GM19035 (cell line): ENCODE data around the gene FOXD4L6.
"Not testable (repeated sequence)": the region's sequence is repeated elsewhere in the genome, so short reads cannot be mapped to it uniquely, and the experiment has no call there.

ENCODE experiments used
- ATAC-seq: cut with Tn5 transposase; IDR thresholded peaks from one replicate; pipeline ENCODE4 v1.9.1; 2021; ENCODE audit not compliant: unreplicated experiment

The FOXD4L6 gene

DNA sequence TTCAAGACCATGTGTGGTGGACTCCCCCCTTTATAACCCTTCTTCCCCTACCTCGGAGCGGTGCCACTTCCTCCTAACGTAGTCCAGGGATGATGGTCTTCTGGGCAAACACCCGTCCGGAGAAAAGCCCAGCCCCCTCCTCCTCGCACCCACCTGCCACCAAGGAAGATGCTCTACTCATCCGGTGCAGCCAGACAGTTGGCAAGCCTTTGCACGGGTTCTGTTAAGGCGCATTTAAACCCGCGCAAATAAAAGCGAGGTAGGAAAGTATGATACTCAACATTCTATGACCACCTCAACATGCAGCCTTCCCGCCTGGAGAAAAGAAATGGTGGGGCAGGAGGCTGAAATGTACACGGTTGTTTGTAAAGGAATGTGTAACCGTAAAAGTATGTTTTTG is at the start of gene FOXD4L6:
Gene FOXD4L6, minus strand, starts transcription at position 101 of the 400 bp plus-strand sequence. CDS start 298 bp downstream, outside the sequence.
- not testable (repeated sequence) for ATAC-seq

DNA sequence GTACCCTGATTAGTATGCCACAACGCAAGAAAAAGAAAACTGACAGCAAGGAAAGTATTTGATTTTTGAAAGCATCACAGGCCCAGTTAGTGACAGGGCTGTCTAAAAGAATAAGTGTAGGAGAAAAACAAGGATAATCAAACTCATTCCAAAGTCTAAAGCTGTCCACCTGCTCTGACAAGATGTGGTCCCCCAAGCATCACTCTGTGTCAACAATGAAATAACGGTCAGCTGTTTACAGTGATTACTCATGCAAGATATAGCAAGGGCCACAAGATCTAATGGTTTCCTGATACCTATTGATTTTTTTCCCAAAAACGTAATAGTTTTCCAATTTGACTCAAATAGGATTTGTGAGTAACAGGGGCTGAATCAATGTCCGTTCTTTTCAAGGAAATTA is 46.5 kb upstream of the FOXD4L6 start:
- not testable (repeated sequence) for ATAC-seq

DNA sequence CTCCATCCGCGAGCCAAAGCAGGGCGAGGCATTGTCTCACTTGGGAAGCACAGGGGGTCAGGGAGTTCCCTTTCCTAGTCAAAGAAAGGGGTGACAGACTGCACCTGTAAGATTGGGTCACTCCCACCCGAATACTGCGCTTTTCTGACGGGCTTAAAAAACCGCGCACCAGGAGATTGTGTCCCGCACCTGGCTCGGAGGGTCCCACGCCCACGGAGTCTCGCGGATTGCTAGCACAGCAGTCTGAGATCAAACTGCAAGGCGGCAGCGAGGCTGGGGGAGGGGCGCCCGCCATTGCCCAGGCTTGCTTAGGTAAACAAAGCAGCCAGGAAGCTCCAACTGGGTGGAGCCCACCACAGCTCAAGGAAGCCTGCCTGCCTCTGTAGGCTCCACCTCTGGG is 21.6 kb upstream of the FOXD4L6 start:
- ATAC-seq, result not testable (repeated sequence)

DNA sequence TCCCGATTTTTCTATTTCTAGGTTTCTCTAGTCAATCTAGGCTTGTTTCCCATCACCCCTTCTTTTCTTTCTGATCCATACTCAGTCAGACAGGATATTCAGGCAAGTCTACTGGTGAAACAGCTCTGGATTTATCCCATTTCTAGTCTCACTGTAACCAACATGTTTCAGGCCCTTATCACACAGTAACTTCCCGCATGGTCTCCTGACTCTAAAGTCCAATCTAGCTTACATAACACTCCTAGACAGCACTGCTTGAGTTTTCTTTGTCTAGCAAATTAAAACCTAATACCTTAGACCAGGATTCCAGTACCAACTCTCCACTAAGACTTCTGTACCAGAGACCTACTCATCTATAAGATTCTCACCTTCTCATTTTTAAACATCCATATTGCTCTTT is 13.4 kb upstream of the FOXD4L6 start:
- not testable (repeated sequence) for ATAC-seq

DNA sequence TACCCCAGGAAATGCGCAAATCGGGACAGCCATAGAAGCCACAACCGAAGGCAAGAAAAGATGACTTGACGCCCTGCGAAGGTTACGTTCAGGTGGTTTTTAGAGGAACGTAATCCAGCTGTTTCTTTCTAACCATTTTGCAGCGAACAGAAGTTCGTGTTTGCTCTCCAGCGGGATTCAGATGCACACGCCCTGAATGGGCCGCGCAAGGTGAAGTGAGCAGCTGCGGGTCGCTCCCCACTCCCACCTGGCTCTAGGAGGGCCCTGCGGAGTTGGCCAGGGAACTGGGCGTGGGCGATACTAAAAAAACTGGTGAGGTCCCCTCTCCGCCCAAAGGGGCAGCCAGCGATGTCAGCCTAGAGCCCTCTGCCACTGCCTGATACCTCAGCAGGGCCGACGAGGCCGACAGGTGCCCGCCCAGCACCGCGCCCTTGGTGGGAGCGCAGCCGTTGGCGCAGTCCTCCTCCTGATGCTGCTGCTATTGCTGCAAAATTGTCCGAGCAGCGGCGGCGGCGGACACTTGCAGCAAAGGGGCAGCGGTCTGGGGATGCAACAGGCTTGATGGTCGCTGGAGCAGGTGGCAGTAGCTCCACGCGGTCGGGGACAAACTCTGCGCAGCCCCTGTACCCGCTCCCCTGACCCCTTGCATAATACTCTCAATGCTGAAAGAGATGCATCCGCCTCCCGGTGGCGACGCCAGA is 1.6 kb downstream of the FOXD4L6 start:
- ATAC-seq, result not testable (repeated sequence)

DNA sequence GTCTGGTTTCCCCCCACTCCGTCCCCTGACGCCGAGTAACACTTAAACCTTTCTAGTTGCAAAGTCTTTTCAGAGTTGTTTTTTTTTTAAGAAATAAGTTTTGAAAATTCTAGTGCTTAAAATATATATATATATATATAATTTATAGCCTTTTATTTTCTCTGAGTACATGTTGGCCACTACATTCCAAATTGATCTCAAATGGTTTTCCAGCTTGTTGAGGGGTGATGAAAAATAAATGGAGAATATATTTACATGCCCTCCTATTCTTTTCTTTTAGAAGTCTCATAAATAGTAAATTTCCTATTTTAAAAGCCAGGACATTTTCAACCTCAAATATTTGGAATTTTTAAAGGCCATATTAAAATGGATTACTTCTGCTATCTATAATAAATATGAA is 2.5 kb downstream of the FOXD4L6 start:
- not testable (repeated sequence) for ATAC-seq

DNA sequence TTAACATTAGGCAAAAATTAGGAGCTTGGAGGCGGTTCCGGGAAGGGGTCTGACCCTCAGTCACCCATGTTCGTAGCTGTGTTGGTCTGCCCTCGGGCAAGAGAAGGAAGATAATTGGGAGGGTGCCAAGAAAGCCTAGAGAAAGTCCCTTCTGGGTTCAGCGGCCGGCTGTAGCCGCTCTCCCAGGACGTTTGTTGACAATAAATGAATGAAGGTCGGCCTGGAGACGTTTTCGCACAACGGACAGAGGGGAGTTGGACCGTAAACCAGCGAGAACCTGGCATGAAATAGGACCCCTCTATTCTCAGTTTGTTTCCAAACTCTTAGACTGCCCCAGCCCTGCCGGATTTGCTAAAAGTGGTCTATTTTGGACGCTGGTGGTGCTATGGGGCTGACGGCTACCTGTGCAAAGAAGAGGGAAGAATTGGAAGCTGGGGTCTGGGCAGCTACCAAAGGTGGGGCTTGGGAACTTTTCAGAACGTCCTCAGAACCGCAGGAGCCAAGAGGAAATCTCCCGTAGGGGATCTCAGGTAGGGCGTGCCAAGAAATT is 3.3 kb downstream of the FOXD4L6 start:
- not testable (repeated sequence) for ATAC-seq

DNA sequence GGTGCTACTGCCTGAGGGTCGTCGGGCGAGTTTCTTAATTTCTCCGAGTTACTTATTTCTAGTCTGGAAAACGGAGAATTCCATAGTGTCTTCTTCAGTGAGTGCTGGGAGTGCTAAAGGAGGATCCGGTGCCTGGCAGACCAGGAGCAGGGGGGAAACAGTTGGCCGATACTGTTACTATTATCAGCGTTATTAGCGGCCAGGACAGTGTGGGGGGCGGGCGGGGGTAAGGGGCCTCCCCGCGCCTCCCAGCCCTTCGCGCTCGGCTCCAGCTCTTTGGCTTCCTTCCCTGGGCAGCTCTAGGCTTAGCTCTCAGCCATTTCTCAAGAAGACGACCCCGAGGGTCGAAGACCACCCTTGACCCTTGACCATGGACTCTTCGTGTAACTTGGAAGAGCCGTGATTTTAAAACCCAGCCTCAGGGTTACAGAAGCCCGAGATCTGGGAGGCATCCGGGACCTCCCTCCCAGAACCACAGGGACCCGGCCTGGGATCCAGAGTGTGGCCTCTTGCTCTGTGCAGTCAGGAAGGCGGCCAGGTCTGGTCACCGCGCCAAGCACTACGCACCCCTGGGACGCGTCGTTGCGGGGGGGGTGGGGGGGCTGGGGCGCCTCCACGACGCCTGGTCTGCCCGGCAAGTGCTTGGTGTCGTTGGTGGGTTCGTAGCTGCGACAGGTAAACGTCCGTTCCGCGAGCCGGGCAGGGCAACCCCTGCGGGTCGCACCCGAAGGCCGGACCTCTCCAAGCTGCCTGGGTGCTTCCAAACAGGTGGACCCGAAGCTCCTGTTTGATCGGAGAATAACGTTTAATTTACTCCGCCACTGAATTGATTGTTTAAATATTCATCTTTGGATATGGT is 4.0 kb downstream of the FOXD4L6 start:
- not testable (repeated sequence) for ATAC-seq

DNA sequence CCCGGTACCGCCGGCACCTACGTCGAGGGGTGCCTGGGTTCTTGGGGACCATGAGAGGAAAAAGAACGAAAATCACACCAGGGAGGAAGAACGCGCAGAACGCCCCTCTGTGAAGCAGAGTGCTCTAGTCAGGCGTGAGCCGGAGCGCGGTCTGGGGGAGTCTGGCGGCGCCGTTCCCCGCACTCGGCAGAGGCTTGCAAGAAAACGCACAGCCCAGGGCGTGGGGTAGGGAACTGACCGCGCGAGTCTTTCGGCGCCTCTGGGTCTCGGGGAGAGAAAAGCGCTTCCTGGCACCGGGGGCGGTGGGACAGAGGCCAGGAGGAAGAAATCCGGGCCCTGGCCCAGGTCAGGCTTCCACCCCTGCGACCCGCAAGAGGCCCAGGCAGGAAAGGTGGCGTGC is 4.7 kb downstream of the FOXD4L6 start:
- ATAC-seq, result not testable (repeated sequence)

DNA sequence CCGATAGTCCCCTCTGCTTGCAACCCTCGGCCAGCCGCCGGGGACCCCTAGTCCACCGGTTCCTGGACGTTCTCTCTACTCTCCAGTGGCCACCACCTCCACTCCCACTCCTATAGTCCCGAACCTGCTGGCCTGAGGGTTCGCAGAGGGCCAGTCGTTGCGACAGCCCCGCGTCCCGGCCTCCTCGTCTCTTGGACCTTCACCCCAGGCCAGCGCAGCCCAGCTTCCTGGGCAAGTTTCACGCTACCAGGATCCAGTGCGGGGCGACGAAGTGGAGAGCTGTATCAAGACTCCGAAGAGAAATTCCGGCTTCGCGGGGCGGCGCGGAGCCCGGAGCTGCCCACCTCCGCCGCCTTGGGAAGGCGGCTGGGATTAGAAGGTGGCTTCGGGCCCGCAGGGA is 5.1 kb downstream of the FOXD4L6 start:
- not testable (repeated sequence) for ATAC-seq

DNA sequence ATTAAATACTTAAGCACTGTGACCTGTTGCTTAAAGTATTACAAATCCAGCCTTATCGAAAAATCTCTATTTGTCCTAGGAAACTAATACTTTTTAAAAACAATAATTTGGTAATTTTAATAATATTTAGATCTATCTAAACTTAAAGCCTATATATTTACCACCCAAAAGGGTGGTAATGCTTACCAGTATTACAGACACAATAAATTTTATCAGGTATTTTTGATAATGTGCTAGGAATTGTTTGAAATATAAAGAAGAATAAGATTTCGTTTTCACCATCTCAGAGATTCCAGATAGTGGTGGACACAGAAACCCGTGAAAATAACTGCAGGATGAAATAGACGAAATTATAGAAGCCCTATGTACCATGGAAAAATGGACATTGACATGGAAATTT is 7.8 kb downstream of the FOXD4L6 start:
- ATAC-seq, result not testable (repeated sequence)

DNA sequence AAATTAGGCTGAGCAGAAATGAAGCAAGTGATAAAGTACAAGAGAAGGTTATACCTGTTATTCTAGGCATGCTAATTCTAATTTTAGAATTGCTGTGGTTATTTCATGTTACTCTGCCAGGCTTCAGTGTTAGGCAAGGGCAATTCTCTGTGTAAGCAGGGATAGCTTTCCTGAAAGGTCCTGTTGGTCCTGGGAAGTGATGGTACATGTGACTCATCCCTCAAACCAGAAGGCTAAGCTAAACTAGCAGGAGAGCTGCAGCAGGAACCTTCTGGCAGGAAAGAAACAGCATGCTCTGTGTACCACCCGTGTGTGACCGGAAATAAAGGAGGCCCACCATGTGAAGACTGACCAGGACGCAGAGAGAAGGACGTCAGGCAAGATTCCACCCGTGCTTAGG is 8.8 kb downstream of the FOXD4L6 start:
- not testable (repeated sequence) for ATAC-seq

DNA sequence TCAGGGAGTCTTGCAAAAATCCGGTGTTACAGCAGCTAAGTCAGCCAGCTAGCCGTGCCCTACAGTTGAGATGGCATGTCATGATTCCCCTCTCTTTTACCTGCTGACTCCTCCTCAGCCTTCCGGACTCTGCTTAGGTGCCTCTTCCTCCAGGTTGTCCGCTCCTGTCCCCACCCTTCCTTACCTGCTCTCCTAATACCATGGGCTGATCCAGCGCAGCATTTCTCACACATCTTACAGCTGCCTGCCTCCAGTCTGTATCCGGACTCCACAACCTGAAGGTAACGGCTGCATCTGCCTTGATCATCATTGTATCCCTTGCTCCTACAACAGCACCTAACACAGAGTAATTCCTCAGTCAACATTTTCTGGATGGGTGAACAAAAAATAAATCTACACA is 9.2 kb downstream of the FOXD4L6 start:
- not testable (repeated sequence) for ATAC-seq

DNA sequence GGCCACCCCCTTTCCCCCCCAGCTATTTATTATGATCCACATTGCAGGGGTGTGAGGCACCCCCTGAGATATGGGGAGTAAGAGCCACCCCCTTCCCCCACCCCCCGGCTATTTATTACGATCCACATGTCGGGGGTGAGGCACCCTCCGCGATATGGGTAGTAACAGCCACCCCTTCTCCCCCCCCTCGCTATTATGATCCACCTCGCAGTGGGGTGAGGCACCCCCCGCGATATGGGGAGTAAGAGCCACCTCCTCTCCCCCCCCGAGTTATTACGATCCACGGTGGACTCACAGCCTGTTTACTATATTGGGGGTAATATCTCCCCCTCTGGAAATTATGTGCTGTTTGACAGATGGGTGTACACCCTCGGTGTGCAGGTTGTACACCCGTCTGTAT is 15.1 kb downstream of the FOXD4L6 start:
- ATAC-seq, result not testable (repeated sequence)

DNA sequence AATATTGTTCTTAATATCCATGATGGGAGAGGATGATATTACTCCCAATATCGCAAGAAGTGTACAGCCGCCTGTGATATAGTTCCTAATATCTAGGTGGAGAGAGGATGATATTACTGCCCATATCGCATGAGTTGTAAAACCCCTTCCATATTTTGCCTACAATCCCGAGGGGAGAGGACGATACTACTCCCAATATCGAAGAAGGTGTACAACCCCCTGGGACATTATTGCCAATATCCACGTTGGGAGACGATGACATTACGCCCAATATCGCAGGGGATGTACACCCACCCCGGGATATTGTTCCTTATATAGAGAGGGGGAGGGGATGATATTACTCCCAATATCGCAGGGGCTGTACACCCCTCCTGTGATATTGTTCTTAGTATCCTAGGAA is 17.1 kb downstream of the FOXD4L6 start:
- ATAC-seq, result not testable (repeated sequence)

DNA sequence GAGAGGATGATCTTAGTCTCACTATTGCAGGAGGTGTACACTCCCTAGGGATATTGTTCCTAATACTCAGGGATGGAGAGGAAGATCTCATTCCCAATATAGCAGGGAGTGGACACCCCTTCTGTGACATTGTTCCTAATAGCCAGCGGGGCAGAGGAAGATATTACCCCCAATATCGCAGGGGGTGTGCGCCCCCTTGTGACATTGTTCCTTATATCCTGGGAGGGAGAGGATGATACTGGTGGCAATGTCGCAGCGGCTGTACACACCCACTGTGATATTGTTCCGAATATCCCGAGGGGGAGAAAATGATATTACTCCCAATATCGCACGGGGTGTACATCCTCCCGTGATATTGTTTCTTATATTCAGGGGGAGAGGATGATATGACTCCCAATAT is 17.6 kb downstream of the FOXD4L6 start:
- ATAC-seq, result not testable (repeated sequence)

DNA sequence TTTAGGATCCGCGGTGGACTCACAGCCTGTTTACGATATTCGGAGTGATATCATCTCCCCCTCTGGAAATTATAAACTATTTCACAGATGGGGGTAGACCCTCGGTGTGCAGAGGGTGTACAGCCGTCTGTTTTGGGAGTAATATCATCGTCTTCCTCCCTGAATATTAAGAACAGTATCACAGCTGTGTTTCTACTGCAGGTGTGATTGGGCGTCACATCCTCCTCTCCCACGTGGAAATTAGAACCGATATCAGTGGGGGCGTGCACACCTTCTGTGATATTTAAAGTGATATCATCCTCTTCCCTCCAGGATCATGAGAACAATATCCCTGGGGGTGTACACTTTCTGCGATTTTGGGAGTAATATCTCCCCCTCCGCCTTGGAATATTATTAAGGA is 19.2 kb downstream of the FOXD4L6 start:
- not testable (repeated sequence) for ATAC-seq

DNA sequence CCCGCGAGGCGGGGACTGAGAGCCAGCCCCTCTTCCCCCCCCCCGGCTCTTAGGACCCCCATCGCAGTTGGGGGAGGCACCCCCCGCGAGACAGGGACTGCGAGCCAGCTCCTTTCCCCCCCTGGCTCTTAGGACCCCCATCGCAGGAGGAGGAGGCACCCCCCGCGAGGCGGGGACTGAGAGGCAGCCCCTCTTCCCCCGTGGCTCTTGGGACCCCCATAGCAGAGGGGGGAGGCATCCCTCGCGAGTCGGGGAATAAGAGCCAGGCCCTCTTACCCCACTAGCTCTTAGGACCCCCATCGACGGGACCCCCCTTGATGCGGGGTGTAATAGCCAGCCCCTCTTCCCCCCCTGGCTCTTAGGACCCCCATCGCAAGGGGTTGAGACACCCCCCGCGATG is 19.7 kb downstream of the FOXD4L6 start:
- ATAC-seq, result not testable (repeated sequence)

DNA sequence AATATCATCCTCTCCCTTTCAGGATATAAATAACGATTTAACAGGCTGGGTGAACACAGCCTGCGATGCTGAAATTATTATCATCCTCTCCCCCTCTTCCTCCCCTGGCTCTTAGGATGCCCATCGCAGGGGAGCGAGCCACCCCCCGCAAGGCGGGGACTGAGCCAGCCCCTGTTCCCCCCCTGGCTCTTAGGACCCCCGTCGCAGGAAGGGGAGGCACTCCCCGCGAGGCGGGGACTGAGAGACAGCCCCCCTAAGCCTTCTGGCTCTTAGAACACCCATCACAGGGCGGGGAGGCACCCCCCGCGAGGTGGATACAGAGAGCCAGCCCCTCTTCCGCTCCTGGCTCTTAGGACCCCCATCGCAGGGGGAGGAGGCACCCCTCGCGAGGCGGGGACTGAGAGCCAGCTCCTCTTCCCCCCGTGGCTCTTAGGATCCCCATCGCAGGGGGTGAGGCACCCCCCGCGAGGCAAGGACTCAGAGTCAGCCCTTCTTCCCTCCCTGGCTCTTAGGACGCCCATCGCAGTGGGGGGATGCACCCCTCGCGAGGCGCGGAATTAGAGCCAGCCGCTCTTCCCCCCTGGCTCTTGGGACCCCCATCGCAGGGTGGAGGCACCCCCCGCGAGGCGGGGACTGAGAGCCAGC is 21.9 kb downstream of the FOXD4L6 start:
- ATAC-seq, result not testable (repeated sequence)

DNA sequence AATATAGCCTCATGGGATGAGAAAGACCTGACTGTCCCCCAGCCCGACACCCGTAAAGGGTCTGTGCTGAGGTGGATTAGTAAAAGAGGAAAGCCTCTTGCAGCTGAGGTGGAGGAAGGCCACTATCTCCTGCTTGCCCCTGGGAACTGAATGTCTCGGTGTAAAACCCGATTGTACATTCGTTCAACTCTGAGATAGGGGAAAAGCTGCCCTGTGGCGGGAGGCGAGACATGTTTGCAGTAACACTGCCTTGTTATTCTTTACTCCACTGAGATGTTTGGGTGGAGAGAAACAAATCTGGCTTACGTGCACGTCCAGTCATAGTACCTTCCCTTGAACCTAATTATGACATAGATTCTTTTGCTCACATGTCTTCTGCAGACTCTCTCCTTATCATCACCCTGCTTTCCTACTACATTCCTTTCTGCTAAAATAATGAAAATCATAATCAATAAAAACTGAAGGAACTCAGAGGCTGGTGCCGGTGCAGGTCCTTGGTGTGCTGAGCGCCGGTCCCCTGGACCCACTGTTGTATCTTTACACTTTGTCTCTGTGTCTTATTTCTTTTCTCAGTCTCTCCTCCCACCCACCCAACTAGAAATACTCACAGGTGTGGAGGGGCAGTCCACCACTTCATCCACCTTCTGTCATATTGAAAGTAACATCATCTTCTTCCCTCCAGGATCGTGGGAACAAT is 22.8 kb downstream of the FOXD4L6 start:
- not testable (repeated sequence) for ATAC-seq

DNA sequence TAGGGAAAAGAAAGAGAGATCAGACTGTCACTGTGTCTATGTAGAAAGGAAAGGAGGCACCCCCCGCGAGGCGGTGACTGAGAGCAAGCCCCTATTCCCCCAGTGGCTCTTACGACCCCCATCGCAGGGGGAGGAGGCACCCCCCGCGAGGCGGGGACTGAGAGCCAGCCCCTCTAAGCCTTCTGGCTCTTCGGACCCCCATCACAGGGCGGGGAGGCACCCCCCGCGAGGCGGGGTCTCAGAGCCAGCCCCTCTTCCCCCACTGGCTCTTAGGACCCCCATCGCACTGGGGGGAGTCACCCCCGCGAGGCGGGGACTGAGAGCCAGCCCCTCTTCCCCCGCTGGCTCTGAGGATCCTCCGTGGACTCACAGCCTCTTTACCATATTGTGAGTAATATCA is 23.9 kb downstream of the FOXD4L6 start:
- not testable (repeated sequence) for ATAC-seq
